Liver (tissue), 3 donors: ENCODE data around the gene MKNK1.

Source experiments
- CTCF ChIP-seq: fragments of 150-350 bp; IDR thresholded peaks from 2 replicates; pipeline ENCODE4 v1.5.1; 2017; ENCODE audit warnings: improper control_type of control experiment, low read depth, low read length; ENCODE audit not compliant: missing input control
- GABPA ChIP-seq, 2 donors: IDR thresholded peaks in 1 of 2; conservative IDR thresholded peaks in 1 of 2; 2 replicates each; pipeline ENCODE4 v1.6.1; 2016; ENCODE audit warnings: antibody characterized with exemption in 2 of 2, mild to moderate bottlenecking in 1 of 2, moderate library complexity in 1 of 2
- SP1 ChIP-seq: IDR thresholded peaks from 2 replicates; pipeline ENCODE4 v1.6.1; 2018; ENCODE audit warnings: antibody characterized with exemption, mild to moderate bottlenecking
- YY1 ChIP-seq: IDR thresholded peaks from 2 replicates; pipeline ENCODE4 v1.6.1; 2016; ENCODE audit warnings: antibody characterized with exemption, mild to moderate bottlenecking
- donor health status: healthy.
- donor health status: healthy.

DNA sequence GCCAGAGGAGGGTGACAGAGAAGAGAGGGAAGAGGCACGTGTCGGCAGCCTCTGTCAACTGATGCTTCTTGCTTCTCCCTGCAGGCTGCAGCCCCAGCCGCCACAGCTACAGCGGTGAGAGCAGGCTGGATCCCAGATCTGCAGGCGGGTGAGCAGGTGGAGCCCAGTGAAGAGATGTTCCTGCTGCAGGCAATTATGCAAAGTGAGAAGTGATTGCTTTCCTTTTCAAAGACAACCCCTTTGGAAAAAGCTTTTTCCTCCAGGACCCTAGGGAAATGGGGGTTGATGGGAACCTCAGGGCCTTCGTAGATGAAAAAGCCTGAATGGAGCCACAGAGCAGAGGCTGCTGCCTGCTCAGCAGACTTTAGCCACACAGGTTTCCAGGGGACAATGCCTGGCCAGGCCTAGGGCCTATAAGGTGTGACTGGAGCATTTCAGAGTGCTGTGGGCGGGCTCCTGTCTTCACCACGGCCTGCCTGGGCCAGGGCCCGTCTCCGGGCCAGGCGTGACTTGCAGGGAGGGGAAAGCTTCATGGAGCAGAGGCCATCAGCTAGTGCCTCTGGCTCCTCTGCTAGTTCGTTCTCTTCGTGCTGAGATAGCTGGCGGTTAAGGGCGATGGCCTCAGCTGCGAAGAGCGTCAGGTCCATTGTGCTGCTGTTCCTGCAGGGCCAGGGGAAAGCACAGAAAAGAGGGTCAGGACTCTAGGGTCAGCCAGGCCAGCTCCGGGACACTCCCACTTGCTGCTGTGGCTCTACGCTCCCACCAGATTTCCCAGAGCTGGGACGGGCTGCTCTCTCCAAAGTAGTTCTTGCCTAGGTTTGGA lies 45.7 kb downstream of the MKNK1 start:
- TF ChIP-seq CTCF (no peak), SP1 (no peak), GABPA (IDR thresholded peaks at IDR 0.05 in 1 of 2, conservative IDR thresholded peaks at IDR 0.05 in 1 of 2) (no peak), YY1 (no peak)
